Tibial artery (tissue), 4 donors: Measurements from ENCODE around the gene COX18.
A peak's percentile ranks its signal among the peaks of the same experiment; 100 is the strongest.

ENCODE experiments used
- DNase-seq, 2 donors: peaks; one replicate each; pipeline ENCODE4 v3.0.0-alpha.2; 2019
- H3K27ac ChIP-seq, 2 donors: fragments of 200-600 bp; sonication (generic) in 1 of 2; 1 replicate in 1 of 2; 2 replicates in 1 of 2; pipeline ENCODE4 v1.5.1; 2018 to 2019; ENCODE audit warnings: mild to moderate bottlenecking in 1 of 2
- H3K27me3 ChIP-seq, 2 donors: fragments of 200-600 bp; sonication (generic) in 1 of 2; one replicate each; pipeline versions ENCODE4 v1.5.1 to v1.6.0; 2016 to 2019
- H3K36me3 ChIP-seq, 3 donors: fragments of 200-600 bp; sonication (generic) in 2 of 3; one replicate each; pipeline ENCODE4 v1.5.1; 2016 to 2019; ENCODE audit warnings: mild to moderate bottlenecking in 2 of 3
- H3K4me1 ChIP-seq, 4 donors: fragments of 200-600 bp; sonication (generic) in 2 of 4; 1 replicate in 3 of 4; 2 replicates in 1 of 4; pipeline ENCODE4 v1.5.1; 2016 to 2019
- H3K4me3 ChIP-seq, 2 donors: fragments of 200-600 bp; sonication (generic) in 1 of 2; 1 replicate in 1 of 2; 2 replicates in 1 of 2; pipeline ENCODE4 v1.5.1; 2018 to 2019; ENCODE audit warnings: mild to moderate bottlenecking in 2 of 2
- H3K9me3 ChIP-seq, 3 donors: fragments of 200-600 bp; sonication (generic) in 1 of 3; one replicate each; pipeline ENCODE4 v1.5.1; 2016 to 2019
- intact Hi-C: fragments of 100-400 bp; cut with DNase I; formaldehyde crosslinking; loops from one replicate; pipeline ENCODE4 v1.15.0; 2023; ENCODE audit warnings: low total_unique reads
- TF ChIP-seq, protein P1 (sequence below), 2 experiments: fragments of 200-600 bp in 1 of 2; fragments of 450-650 bp in 1 of 2; IDR thresholded peaks; one replicate each; pipeline ENCODE4 v1.5.1; 2017 to 2019; ENCODE audit warnings: antibody characterized with exemption in 2 of 2, mild to moderate bottlenecking in 1 of 2, moderate library complexity in 1 of 2

Gene COX18, protein sequence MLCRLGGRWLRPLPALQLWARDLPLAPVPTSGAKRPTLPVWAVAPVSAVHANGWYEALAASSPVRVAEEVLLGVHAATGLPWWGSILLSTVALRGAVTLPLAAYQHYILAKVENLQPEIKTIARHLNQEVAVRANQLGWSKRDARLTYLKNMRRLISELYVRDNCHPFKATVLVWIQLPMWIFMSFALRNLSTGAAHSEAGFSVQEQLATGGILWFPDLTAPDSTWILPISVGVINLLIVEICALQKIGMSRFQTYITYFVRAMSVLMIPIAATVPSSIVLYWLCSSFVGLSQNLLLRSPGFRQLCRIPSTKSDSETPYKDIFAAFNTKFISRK

DNA sequence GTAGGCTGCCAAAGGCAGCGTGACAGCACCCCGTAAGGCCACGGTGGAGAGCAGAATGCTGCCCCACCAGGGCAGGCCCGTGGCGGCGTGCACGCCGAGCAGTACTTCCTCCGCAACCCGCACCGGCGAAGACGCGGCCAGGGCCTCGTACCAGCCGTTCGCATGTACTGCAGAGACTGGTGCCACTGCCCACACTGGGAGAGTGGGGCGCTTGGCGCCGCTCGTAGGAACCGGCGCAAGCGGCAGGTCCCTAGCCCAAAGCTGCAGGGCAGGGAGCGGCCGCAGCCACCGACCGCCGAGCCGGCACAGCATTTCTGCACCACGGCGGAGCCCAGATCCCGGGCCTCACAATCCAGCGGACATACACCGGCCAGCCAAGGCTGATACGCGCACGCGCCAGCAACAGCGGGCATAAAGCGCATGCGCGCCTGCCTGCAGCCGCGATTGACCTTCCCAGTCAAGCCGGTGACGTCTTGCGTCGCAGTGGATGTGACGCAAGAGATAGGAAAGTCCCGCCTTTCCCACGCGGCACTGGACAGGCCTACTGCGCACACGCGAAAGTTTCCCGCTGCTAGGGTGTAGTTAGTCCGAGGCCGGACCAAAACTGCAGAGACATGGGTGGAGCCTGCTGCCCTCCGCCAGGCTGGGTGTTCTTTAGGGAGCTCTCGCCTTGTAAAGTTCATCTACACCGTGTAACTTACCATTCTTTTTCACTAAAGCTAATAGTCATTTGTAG, at the start of gene COX18:
TSS of gene COX18 (minus strand) at position 379 of the 736 bp plus-strand sequence. CDS start at position 312, 67 bp downstream.
- peak; percentile 98 to 99 for DNase-seq
- H3K9me3 ChIP-seq = no peaks in the 10 kb centered on the region
- no peaks in the 10 kb centered on the region for H3K27me3 ChIP-seq
- peak within 1 kb of the TSS; percentile 91 to 93 for H3K4me3 ChIP-seq
- H3K4me1 ChIP-seq = peaks cover 0 to 27% (median 7%) of the 10 kb centered on the region in 4 donors
- H3K27ac ChIP-seq = peak within 1 kb of the TSS; percentile 91 to 94
- intact Hi-C loops = loop anchor here (5.0 kb wide), 1 partner anchor 188 kb away; the partner anchor contains the start of gene ANKRD17
- no peaks in the 10 kb centered on the region for H3K36me3 ChIP-seq
- TF ChIP-seq, protein P1, sequence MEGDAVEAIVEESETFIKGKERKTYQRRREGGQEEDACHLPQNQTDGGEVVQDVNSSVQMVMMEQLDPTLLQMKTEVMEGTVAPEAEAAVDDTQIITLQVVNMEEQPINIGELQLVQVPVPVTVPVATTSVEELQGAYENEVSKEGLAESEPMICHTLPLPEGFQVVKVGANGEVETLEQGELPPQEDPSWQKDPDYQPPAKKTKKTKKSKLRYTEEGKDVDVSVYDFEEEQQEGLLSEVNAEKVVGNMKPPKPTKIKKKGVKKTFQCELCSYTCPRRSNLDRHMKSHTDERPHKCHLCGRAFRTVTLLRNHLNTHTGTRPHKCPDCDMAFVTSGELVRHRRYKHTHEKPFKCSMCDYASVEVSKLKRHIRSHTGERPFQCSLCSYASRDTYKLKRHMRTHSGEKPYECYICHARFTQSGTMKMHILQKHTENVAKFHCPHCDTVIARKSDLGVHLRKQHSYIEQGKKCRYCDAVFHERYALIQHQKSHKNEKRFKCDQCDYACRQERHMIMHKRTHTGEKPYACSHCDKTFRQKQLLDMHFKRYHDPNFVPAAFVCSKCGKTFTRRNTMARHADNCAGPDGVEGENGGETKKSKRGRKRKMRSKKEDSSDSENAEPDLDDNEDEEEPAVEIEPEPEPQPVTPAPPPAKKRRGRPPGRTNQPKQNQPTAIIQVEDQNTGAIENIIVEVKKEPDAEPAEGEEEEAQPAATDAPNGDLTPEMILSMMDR (IDR thresholded peaks at IDR 0.05) = no peak

GRCh38 chr4:73109493-73109892, 40.0 kb upstream of the COX18 start:
- H3K27me3 ChIP-seq = no peaks in the 10 kb centered on the region

DNA sequence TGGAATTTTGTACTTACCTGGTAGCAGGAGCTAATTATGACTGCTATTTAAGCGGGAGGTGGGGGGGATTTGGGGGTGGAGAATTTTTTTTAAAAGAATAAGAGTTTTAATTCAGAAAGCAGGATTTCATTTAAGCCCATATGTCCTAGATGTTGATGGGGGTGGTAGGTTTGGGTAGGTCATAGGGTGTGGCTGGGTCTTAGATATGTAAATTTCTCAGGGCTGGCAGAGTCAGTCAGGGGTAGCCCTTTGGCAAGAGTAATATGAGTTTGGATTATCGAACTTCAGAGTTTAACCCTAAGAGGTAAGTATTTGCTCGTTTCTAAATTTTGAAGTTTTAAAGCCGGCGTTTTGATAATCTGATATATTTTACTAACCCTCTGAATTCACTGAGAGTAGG, 35.2 kb upstream of the COX18 start:
- Histone ChIP-seq H3K4me3 (no peak overlapping the region), H3K36me3 (peaks cover 40 to 81% (median 52%) of the 10 kb centered on the region in 3 donors), H3K27ac (no peak overlapping the region), H3K4me1 (no peaks in the 10 kb centered on the region), H3K27me3 (no peaks in the 10 kb centered on the region), H3K9me3 (no peaks in the 10 kb centered on the region)
- intact Hi-C loops = no loop called here
- DNase-seq = no peak
- TF ChIP-seq, protein P1 (IDR thresholded peaks at IDR 0.05) = no peak

More at GRCh38 chr4:73109493-73109892, 40.0 kb upstream of the COX18 start:
- Histone ChIP-seq H3K4me1 (no peaks in the 10 kb centered on the region), H3K9me3 (no peaks in the 10 kb centered on the region), H3K27ac (no peak overlapping the region), H3K4me3 (no peak overlapping the region), H3K36me3 (peaks cover 30 to 78% (median 47%) of the 10 kb centered on the region in 3 donors)
- TF ChIP-seq, protein P1 (IDR thresholded peaks at IDR 0.05) = no peak
- intact Hi-C loops = no loop called here
- no peak for DNase-seq

DNA sequence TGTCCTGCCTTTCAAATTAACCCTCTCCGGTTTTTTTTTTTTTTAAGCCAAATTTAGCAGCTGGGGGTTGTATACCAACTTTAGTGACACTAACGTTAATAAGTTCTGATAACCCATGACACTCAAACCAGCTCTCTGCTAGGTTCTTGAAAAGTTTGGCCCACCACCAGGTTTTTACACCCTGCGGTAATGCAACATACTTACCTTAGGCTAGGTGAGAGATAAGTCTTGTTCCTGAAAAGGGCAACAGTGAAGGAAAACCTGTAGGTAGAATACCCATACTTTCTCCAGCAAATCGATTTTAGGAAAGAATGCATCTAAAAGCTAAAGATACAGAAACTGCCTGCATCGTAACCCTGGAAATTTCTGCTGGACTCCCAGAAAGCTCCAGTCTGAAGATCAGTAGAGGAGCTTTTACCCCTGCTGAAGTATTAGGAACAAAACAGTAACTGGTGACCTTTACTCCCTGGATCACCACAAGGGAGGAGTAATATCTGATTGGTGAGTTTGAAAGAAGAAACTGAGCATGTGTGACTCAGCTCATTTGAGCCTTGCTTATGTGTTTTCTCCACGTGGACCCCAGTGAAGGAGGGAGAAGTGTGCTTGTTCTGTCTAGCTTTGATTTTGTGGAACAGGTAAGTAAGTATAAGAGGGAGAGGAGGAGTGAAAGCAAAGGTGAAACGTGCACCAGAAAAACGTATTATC, 34.4 kb upstream of the COX18 start:
- peaks cover 42 to 82% (median 52%) of the 10 kb centered on the region in 3 donors for H3K36me3 ChIP-seq
- H3K4me1 ChIP-seq = no peaks in the 10 kb centered on the region
- TF ChIP-seq, protein P1 (IDR thresholded peaks at IDR 0.05) = no peak
- DNase-seq = no peak
- H3K27me3 ChIP-seq = no peaks in the 10 kb centered on the region
- no peak overlapping the region for H3K4me3 ChIP-seq
- intact Hi-C loops = no loop called here
- no peaks in the 10 kb centered on the region for H3K9me3 ChIP-seq
- H3K27ac ChIP-seq = no peak overlapping the region

GRCh38 chr4:73099143-73099542, 29.6 kb upstream of the COX18 start:
- Histone ChIP-seq H3K27me3 (no peaks in the 10 kb centered on the region), H3K4me3 (no peak overlapping the region), H3K36me3 (peaks cover 71 to 85% (median 73%) of the 10 kb centered on the region in 3 donors), H3K4me1 (no peaks in the 10 kb centered on the region), H3K9me3 (no peaks in the 10 kb centered on the region), H3K27ac (no peak overlapping the region)
- TF ChIP-seq, protein P1 (IDR thresholded peaks at IDR 0.05) = no peak
- no peak for DNase-seq
- intact Hi-C loops = no loop called here
